OCI-LY1 (cell line): ENCODE results near the gene SLC30A9.

Experiments used
- H2AFZ ChIP-seq: fragments of 200-600 bp; sonication (generic), shearing (Covaris generic); 2 replicates; pipeline ENCODE4 v1.6.0; 2014; ENCODE audit warnings: antibody characterized with exemption, mild to moderate bottlenecking, low read length
- H3F3A ChIP-seq: fragments of 200-600 bp; sonication (generic), shearing (Covaris generic); 2 replicates; pipeline ENCODE4 v1.6.0; 2014; ENCODE audit warnings: mild to moderate bottlenecking, antibody characterized with exemption, low read length, moderate library complexity; ENCODE audit not compliant: insufficient read depth
- H3K27ac ChIP-seq: fragments of 200-600 bp; sonication (generic); 2 replicates; pipeline ENCODE4 v1.5.1; 2014; ENCODE audit warnings: low read length, mixed run types, mild to moderate bottlenecking, low read depth; ENCODE audit not compliant: poor library complexity, severe bottlenecking
- H3K27me3 ChIP-seq: fragments of 200-600 bp; sonication (generic); 2 replicates; pipeline ENCODE4 v1.6.0; 2014; ENCODE audit warnings: antibody characterized with exemption, mild to moderate bottlenecking, low read length, moderate library complexity; ENCODE audit not compliant: insufficient read depth
- H3K36me3 ChIP-seq: fragments of 200-600 bp; sonication (generic); 2 replicates; pipeline ENCODE4 v1.6.1; 2014; ENCODE audit warnings: mild to moderate bottlenecking, antibody characterized with exemption, low read length, moderate library complexity, mixed read lengths; ENCODE audit not compliant: insufficient read depth
- H3K4me1 ChIP-seq: fragments of 200-600 bp; sonication (generic); 2 replicates; pipeline ENCODE4 v1.5.1; 2014; ENCODE audit warnings: mild to moderate bottlenecking, low read length, moderate library complexity; ENCODE audit not compliant: insufficient read depth, severe bottlenecking
- H3K4me2 ChIP-seq: fragments of 200-600 bp; sonication (generic), shearing (Covaris generic); 2 replicates; pipeline ENCODE4 v1.6.1; 2014; ENCODE audit warnings: low read length
- H3K4me3 ChIP-seq: fragments of 200-600 bp; sonication (generic); 2 replicates; pipeline ENCODE4 v1.5.1; 2014; ENCODE audit warnings: low read length, low read depth, mild to moderate bottlenecking, mixed read lengths; ENCODE audit not compliant: poor library complexity, severe bottlenecking
- H3K79me2 ChIP-seq: fragments of 200-600 bp; shearing (Covaris generic); 2 replicates; pipeline ENCODE4 v1.6.1; 2016; ENCODE audit warnings: mixed run types, low read length, mixed read lengths; ENCODE audit not compliant: insufficient read depth
- H3K9ac ChIP-seq: fragments of 200-600 bp; sonication (generic), shearing (Covaris generic); 2 replicates; pipeline ENCODE4 v1.6.1; 2014; ENCODE audit warnings: mild to moderate bottlenecking, low read length, mixed read lengths
- H3K9me2 ChIP-seq: fragments of 200-600 bp; sonication (generic), shearing (Covaris generic); 2 replicates; pipeline ENCODE4 v1.6.1; 2014; ENCODE audit warnings: low read depth, mild to moderate bottlenecking, low read length, mixed read lengths
- H3K9me3 ChIP-seq: fragments of 200-600 bp; shearing (Covaris generic); 2 replicates; pipeline ENCODE4 v1.6.1; 2014; ENCODE audit warnings: low read length, mixed read lengths
- H4K20me1 ChIP-seq: fragments of 200-600 bp; sonication (generic), shearing (Covaris generic); 2 replicates; pipeline ENCODE4 v1.6.0; 2016; ENCODE audit warnings: mild to moderate bottlenecking, low read length; ENCODE audit not compliant: insufficient read depth
- EZH2 ChIP-seq: fragments of 200-600 bp; sonication (generic), shearing (Covaris generic); IDR thresholded peaks from 2 replicates; pipeline ENCODE4 v1.8.0; 2017; ENCODE audit warnings: borderline replicate concordance, mixed run types, mild to moderate bottlenecking, antibody characterized with exemption, low read length, moderate library complexity, mixed read lengths
- TF ChIP-seq, protein P1 (sequence below): fragments of 200-600 bp; sonication (generic), shearing (Covaris generic); IDR thresholded peaks from 2 replicates; pipeline ENCODE4 v1.5.1; 2017; ENCODE audit warnings: mild to moderate bottlenecking, antibody characterized with exemption, low read length, moderate library complexity, mixed read lengths

The SLC30A9 gene

DNA sequence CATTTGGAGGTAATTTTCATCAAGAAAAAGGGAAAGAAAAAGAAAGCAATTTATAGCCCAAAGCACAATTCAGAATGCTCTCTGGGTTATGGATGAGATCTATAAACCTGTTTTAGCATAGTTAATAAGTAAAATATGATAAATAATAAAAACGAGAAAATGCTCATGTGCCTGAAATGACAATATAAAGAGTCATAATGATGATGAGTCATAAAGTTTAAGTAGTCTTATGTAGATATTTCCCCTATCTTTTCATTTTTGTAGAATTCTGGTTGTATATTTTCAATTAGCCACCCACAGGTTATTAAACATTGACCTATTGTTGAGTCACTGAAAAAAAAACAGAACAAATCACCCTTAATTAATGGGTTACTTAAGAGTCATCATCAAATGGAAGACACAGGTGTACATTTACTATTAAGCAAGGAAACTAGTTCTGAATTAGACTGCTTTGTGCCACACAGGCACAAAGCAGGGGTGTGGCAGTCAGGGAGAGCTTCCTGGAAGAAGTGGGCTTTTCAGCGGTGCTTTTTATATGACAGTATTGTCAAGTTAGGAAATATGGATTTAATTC is 132.8 kb downstream of the SLC30A9 start:
- H2AFZ ChIP-seq = no peak overlapping the region
- H3K4me2 ChIP-seq = no peak overlapping the region
- H3K79me2 ChIP-seq = peaks cover 16% of the 10 kb centered on the region
- H3K27me3 ChIP-seq = no peaks in the 10 kb centered on the region
- no peak overlapping the region for H3K4me3 ChIP-seq
- H3K36me3 ChIP-seq = peaks cover 85% of the 10 kb centered on the region
- no peak overlapping the region for H3K9ac ChIP-seq
- H3F3A ChIP-seq = no peaks in the 10 kb centered on the region
- H4K20me1 ChIP-seq = no peaks in the 10 kb centered on the region
- peaks cover 13% of the 10 kb centered on the region for H3K4me1 ChIP-seq
- no peaks in the 10 kb centered on the region for H3K9me2 ChIP-seq
- no peak overlapping the region for H3K27ac ChIP-seq
- no peaks in the 10 kb centered on the region for H3K9me3 ChIP-seq
- TF ChIP-seq, protein P1, sequence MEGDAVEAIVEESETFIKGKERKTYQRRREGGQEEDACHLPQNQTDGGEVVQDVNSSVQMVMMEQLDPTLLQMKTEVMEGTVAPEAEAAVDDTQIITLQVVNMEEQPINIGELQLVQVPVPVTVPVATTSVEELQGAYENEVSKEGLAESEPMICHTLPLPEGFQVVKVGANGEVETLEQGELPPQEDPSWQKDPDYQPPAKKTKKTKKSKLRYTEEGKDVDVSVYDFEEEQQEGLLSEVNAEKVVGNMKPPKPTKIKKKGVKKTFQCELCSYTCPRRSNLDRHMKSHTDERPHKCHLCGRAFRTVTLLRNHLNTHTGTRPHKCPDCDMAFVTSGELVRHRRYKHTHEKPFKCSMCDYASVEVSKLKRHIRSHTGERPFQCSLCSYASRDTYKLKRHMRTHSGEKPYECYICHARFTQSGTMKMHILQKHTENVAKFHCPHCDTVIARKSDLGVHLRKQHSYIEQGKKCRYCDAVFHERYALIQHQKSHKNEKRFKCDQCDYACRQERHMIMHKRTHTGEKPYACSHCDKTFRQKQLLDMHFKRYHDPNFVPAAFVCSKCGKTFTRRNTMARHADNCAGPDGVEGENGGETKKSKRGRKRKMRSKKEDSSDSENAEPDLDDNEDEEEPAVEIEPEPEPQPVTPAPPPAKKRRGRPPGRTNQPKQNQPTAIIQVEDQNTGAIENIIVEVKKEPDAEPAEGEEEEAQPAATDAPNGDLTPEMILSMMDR = no peak
- TF ChIP-seq EZH2 = no peak

DNA sequence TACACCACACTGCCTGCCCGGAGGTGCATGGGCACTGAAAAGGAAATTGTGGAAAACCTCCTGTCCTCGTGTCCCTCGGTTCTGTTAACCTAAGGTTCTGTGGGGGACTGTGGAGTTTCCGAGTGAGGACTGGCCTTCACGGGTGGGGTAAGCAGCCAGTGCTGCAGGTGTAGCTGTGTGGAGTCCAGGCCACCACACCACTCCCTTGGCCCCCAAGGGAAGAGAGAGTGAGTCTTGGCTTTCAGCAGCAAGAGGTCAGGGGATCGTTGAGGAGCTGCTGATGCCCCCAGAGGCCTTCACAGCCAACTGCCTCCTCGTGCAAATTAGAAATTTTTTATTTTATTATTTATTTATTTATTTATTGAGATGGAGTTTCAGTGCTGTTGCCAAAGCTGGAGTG is 141.8 kb downstream of the SLC30A9 start:
- no peaks in the 10 kb centered on the region for H3K9me3 ChIP-seq
- H3K9me2 ChIP-seq = no peaks in the 10 kb centered on the region
- no peak for TF ChIP-seq EZH2

DNA sequence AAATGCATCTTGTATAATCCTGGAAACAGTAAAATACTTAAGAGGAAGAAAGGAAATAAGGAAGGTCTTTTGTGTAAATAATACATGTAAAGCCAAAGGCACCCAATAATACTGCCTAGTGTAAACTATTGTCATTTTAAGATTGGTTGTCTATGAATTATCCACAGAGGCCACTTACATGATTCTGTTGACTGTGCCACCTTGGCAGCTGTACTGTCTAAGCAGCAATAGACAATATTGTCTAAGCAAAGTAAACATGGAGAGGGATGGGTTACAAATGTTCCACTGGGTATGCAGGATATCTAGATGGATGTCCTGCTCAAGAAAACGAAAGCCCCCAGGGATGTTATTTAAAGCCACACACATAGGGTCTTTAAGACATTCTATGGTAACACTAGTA is 142.7 kb downstream of the SLC30A9 start:
- Histone ChIP-seq H3F3A (no peaks in the 10 kb centered on the region), H3K9me3 (no peaks in the 10 kb centered on the region), H2AFZ (no peak overlapping the region), H3K4me2 (no peak overlapping the region), H3K36me3 (peaks cover 66% of the 10 kb centered on the region), H3K27me3 (no peaks in the 10 kb centered on the region), H3K4me3 (no peak overlapping the region), H3K79me2 (peaks cover 64% of the 10 kb centered on the region), H3K9ac (no peak overlapping the region), H3K27ac (no peak overlapping the region), H4K20me1 (no peaks in the 10 kb centered on the region), H3K4me1 (peaks cover under 1% of the 10 kb centered on the region), H3K9me2 (no peaks in the 10 kb centered on the region)
- TF ChIP-seq, protein P1 = no peak
- no peak for TF ChIP-seq EZH2

More for the DNA sequence above, 141.8 kb downstream of the SLC30A9 start:
- Histone ChIP-seq H3K79me2 (peaks cover 65% of the 10 kb centered on the region), H3K4me3 (no peak overlapping the region), H2AFZ (no peak overlapping the region), H4K20me1 (no peaks in the 10 kb centered on the region), H3K4me1 (peaks cover 10% of the 10 kb centered on the region), H3K27me3 (no peaks in the 10 kb centered on the region), H3K36me3 (peaks cover 66% of the 10 kb centered on the region), H3K4me2 (no peak overlapping the region), H3K27ac (no peak overlapping the region), H3K9ac (no peak overlapping the region), H3F3A (no peaks in the 10 kb centered on the region)

DNA sequence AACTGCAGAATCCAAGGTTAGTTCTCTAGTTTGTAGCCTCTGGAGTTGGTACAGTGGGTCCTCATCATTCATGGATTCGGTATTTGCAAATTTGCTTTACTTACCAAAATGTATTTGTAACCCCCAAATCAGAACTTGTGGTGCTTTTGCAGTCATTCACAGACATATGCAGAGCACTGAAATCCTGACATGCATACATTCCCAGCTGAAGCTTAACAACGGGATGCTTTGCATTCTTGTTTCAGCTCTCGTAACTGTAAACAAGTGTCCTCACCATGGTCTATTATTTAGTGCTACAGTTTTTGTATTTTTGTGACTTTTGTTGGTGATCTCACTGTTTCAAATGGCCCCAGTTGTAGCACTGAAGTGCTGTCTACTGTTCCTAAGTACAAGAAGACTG is 146.0 kb downstream of the SLC30A9 start:
- Histone ChIP-seq H3K9me2 (no peaks in the 10 kb centered on the region), H3K27ac (no peak overlapping the region), H3K4me2 (no peak overlapping the region), H3K27me3 (no peaks in the 10 kb centered on the region), H3K9me3 (no peaks in the 10 kb centered on the region), H4K20me1 (no peaks in the 10 kb centered on the region), H3K36me3 (peaks cover 95% of the 10 kb centered on the region), H3K4me1 (no peaks in the 10 kb centered on the region), H3F3A (no peaks in the 10 kb centered on the region), H3K9ac (no peak overlapping the region), H3K4me3 (no peak overlapping the region), H3K79me2 (peaks cover 70% of the 10 kb centered on the region), H2AFZ (no peak overlapping the region)
- TF ChIP-seq, protein P1 = no peak
- TF ChIP-seq EZH2 = no peak
